Globus pallidus (tissue), 1 donor: Measurements from ENCODE around the gene SPPL3.
"Not testable (repeated sequence)": the region's sequence is repeated elsewhere in the genome, so short reads cannot be mapped to it uniquely, and the experiment has no call there.

Source experiments
- DNase-seq: peaks from one replicate; pipeline ENCODE4 v3.0.0-alpha.2; 2015; ENCODE audit warnings: low spot score

SPPL3 gene

DNA sequence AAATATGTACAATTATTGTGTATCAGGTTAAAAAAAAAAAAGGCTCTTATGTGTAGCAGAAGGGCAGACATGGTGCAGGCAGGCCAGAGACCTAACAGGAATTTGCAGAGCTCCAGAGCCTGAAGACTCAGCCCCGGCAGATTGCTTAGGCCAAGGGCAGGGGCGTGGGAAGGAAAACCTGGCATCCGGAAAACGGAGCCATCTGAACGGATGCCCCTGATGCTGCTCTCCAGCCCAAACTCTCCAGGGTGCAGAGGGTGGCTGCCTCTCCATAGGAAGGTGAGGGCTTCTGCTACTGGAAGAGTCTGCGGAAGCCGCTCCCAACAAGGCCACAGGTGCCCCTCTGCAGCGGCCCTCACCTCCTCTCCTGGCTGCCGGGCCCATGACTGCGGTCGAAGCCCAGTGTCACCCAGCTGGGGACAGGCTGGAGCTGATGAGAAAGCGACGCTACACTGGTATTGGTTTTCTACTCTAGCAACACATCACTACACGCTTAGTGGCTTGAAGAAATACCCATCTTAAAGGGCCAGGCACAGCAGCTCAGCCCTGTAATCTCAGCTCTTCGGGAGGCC is 159.2 kb downstream of the SPPL3 start:
- no peak for DNase-seq

DNA sequence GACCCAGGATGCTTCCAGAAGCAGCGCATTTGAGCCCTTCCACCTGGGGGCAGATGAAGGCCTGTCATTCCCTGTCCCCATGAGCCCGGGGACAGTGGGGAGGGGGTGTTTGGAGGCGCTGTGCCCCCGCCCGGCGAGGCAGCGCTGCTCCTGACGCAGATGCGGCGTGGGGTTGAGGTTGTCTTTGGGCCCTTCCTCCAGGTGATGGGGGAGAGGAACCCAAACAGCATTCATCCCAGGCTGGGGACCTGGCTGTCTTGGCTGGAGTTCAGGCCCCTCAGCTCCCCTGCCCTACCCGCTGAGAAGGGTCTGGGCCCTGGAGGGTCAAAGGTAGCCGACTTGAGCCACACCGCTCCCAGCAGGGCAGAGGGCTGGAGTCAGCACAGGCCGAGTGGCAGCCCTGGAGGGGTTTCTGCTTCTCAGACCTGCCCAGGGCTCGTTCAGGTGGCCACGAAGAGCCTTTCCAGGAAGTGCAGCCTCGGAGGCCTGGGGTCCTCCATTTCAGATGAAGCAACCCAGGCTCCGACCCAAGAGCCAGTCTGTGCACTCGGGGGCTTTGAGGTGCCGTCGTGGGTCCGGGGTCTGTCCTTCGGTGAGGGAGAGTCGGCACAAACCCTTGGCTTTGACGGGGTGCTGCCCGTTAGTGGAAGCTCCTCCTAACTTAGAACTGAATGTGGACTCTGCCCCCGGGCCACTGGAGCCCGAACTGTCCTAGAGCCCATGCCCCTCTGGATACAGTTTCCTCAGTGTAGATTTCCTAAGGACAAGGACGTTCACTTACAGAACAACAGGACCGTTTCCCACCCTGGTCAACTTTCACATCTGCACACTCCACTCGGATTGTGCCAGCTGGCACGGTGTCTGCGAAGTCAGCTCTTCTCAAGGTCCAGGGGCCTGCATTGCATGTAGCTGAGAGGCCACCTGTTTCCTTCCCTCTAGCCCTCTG is 162.4 kb downstream of the SPPL3 start:
- DNase-seq: no peak

DNA sequence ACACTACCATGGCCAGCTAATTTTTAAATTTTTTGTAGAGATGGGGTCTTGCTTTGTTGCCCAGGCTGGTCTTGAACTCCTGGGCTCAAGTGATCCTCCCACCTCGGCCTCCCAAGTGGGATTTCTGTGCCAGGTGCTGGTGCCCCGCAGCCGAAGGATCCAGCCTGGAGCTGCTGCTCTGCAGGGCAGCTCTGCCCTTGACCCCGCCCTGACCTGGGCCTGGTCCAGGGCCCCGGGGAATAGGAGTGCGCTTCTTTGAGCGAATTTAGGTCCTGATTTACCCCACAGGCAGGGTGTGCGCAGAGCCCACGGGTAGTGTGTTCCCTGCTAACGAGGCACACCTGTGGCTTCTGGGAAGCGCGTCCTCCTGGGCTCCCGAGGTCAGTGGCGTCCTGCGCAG is 163.3 kb downstream of the SPPL3 start:
- no peak for DNase-seq

DNA sequence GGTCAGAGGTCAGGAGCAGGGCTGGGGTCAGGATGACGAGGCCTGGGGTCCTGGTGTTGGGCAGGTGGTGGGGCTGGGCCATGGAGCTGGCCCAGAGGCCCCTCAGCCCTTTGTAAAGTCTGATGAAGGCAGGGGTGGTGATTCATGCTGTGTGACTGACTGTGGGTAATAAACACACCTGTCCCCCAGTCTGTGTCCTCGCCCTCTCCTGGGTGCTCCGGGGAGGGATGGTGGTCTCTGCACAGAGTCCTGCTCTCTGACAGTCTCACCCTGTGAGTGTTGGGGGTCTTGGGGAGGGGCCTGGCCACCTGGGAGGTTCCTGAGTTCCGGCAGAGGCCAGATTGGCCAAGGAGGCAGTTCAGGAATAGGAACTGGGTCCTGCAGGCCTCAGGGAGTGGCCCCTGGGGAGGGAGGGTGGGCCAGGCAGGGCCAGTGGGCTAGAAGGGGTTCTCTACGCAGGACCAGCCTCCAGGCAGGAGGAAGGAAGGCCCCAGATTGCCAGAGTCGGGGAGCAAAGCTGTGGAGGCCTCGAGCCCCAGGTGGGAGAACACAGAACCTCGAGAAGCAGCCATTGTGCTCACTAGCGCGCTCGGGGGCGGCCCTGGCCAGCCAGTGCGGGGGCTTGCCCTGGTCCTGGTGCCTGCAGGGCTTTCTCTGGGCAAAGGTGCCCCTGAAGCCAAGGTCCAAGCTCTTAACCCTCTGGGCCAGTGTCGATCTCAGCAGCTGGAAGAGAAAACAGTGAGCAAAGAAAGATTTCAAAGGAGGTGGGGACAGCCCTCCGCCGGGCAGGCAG is 164.1 kb downstream of the SPPL3 start:
- no peak for DNase-seq

- no peak for DNase-seq
Measured at GRCh38 chr12:120739031-120739762, 165.0 kb downstream of the SPPL3 start.

DNA sequence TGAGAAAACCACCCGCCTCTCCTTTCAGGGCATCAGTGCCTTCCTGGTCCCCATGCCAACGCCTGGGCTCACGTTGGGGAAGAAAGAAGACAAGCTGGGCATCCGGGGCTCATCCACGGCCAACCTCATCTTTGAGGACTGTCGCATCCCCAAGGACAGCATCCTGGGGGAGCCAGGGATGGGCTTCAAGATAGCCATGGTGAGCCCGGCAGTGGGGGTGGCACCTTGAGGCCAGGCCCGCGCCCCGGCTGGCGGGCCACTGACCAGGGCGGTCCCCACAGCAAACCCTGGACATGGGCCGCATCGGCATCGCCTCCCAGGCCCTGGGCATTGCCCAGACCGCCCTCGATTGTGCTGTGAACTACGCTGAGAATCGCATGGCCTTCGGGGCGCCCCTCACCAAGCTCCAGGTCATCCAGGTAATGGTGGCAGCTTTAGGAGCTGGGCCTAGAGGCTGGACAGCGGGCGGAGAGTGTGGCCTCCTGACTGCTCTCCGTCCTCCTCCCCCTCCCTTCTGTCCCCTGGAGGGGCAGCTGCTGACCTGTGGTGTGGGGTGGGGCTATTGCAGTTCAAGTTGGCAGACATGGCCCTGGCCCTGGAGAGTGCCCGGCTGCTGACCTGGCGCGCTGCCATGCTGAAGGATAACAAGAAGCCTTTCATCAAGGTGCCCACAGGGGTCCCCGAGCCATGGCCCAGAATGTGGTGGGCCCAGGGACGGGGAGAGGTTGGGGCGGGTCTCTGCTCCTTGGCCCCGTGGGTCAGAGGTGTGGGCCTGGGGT is 165.7 kb downstream of the SPPL3 start:
- no peak for DNase-seq

DNA sequence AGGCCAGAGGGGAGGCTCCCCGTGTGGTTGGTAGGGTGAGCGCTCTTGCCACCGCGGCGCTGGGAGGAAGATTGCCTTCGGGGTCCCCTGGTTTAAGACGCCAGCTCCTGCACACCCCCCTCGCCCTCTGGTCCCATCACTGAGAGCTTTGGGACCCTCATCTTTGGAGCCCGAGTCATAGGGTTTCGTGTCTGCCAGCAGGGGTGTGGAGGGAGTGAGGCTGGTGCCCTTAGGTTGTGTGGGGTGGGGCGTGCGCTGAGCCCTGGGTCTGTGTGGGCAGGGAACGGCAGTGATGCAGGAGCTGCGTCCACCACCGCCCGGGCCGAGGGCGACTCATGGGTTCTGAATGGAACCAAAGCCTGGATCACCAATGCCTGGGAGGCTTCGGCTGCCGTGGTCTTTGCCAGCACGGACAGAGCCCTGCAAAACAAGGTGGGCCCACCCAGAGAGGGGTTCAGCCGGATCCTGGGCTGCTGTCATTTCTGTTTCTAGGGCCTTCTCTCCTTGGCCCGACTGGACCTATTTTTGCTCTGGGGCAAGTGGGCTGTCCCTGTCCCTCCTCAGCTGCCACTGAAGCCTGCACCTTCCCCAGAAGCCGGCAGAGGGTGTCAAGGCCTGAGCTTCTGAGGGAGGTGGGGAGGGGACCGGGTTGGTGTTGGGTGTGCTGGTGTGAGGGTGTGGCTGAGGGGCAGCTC is 166.5 kb downstream of the SPPL3 start:
- no peak for DNase-seq

DNA sequence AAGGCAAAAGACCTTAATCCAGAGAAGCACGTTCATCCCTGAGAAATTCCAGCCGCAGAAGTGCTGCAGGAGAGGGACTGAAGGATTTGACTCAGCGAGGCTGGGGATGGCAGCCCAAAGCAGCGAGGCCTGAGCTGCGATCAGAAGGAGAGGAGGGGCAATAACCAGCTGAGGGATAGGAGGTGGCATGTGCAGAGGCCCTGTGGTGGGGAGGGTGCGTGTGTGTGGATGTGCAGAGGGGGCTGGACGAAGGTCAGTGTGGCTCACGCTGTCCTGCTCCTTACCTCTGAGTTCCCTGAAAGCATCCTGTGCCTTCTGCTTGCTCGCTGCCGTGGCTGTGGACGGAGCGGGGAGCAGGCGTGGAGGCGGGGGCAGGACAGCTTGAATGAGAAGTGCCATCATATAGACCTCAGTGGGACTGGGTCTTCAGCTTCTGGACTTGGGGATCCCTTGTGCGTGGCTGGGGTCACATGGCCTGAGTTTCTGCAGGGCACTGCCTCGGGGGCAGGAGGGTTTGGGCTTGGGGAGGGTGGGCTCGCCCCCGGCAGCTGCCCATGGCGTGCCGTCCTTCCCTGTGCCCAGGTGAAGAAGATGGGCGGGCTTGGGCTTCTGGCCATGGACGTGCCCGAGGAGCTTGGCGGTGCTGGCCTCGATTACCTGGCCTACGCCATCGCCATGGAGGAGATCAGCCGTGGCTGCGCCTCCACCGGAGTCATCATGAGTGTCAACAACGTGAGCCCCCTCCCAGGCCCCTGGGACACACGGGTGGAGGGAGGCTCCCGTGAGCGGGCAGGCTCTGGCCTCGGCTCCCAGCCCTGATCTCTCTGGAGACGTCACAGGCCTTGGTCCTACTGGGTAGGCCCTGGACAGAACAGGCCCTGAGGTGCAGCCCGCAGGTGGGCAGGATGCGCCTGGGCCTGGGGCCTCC is 167.5 kb downstream of the SPPL3 start:
- no peak for DNase-seq

DNA sequence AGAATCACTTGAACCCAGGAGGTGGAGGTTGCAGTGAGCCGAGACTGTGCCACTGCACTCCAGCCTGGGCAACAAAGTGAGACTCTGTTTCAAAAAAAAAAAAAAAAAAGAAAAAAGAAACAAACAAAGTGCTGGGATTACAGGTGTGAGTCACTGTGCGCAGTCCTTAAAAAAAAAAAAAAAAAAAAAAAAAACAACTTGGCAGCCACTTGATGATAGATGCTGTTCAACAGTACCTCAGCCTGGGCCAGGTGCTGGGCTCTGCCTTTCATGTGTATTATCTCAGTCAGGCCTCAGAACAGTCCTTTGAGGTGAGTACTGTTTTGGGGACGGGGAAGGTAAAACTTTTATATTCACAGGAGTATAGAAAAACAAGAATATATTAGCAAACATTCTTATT is 169.0 kb downstream of the SPPL3 start:
- no peak for DNase-seq

- DNase-seq: no peak
Measured at GRCh38 chr12:120734210-120734609, 169.9 kb downstream of the SPPL3 start.

DNA sequence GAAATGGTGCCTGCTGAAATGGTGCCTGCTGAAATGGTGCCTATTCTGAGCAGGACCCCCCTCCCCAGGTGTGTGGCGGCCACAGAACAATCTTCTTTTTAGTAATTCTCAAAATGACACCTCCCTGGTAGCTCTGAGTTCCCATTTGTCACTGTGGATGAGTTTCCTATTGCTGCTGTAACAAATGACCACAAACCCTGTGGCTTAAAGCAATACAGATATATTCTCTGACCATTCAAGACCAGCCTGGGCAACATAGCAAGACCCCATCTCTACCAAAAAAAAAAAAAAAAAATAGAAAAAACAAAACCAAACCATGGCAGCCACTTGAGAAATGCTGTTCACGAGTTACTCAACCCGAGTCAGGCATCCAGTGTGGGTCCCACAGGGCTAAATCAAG is 170.6 kb downstream of the SPPL3 start:
- DNase-seq: no peak

DNA sequence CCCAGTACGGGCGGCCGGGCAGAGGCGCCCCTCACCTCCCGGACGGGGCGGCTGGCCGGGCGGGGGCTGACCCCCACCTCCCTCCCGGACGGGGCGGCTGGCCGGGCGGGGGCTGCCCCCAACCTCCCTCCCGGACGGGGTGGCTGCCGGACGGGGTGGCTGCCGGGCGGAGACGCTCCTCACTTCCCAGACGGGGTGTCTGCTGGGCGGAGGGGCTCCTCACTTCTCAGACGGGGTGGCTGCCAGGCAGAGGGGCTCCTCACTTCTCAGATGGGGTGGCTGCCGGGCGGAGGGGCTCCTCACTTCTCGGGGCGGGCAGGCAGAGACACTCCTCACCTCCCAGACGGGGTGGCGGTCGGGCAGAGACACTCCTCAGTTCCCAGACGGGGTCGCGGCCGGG is 172.0 kb downstream of the SPPL3 start:
- not testable (repeated sequence) for DNase-seq

DNA sequence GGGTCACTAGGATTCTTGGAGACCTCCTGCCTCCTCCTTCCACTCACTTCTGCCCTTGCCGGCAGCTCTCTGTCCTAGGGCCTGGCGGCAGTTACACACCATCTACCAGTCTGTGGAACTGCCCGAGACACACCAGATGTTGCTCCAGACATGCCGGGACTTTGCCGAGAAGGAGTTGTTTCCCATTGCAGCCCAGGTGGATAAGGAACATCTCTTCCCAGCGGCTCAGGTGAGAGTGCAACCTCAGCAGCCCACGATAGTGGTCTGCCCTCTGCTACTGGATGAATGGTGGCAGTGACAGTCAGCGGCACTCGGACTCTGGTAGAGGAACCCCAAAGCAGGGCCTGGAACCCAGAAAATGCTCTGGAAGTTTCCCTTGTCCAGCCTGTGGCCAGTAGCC is 177.2 kb downstream of the SPPL3 start:
- no peak for DNase-seq

GRCh38 chr12:120726510-120726793 is 177.7 kb downstream of the SPPL3 start:
- no peak for DNase-seq

DNA sequence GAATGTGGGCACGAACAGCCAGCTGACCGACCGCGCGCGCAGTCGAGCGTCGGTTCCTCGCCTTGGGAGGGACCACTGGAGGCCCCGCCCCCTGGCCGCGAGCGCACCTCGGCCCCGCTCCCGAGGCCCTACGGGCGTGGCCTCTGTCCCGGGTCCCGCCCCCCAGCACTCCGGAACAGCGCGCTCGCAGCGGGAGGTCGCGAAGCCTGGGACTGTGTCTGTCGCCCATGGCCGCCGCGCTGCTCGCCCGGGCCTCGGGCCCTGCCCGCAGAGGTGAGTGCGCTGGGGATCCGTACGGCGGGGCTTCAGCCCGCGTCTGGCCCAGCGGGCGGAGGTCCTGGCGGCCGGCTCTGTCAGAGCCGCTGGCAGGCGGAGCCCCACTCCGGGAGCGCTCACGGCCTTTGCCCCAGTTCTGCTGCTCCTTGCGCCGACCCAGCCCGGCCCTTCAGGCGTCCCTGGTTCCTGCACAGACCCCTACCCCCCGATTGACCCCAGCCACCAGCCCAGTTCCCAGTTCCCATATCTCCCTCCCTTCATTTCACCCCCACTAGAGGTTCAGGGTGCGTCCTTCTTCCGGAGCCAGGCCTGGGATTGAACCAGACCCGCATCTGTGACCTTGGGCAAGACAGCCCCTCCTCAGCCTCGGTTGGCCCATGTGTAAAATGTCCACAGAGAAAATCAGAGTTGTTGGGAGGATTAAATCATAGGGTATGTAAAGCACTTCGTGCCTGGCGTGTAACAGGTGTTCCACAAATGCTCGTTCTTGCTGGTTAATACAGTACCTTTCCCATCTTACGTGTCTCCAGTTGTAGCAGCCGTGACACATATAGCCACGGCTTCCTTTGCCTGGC is 178.3 kb downstream of the SPPL3 start, which contains the start of gene ACADS:
Gene ACADS, plus strand, starts transcription at position 168 of the 851 bp plus-strand sequence. Its CDS starts 60 bp downstream, at position 228.
- peak; percentile 82 for DNase-seq

- no peak for DNase-seq
Measured at GRCh38 chr12:120725151-120725658, 179.0 kb downstream of the SPPL3 start.

DNA sequence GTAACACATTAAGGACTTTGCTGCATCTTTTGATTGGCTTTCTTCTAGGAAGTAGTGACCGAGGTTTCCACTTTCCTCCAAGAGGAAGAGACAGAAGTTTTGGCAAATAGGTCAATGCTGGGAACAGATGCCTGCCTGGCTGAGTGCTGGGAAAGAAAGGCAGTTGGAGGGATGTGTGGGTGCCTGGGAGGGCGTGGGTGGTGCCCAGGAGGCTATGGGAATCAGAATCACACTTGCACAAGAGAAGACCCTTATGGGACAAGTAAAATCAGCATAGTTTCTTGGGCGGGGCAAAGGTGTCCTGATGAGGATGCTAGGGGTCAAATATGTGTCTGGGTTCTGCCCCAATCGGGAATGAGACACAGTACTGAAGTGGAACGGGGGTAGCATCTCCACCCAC is 179.4 kb downstream of the SPPL3 start:
- DNase-seq: no peak

DNA sequence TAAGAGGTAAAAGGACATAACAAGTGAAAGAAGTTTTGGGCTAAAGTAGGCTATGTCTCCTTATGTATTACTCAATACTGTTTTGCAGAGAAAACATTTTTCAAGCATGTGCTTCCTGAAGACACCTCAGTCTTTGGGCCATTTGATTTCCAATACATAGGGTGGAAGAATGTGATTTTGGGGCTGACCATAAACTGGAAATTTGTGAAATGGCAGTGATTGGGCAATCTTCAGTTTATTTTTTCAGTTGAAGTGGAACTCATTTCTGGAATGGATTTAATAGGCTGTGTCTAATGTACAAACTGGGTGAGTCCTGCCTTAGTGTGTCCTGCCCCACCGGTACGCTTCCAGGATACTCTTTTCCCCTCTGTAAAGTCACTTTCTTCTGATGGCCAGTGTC is 181.4 kb downstream of the SPPL3 start:
- DNase-seq: no peak
